ENCODE data around the gene MCHR1. TPM values are rescaled to one million over a fixed set of nuclear protein-coding genes. Genes with fewer than 3 reads are reported as not detected.

MCHR1 gene
- total and polyA plus RNA-seq, 2 experiments from 2014 or later: 0.11 to 0.65 TPM

DNA sequence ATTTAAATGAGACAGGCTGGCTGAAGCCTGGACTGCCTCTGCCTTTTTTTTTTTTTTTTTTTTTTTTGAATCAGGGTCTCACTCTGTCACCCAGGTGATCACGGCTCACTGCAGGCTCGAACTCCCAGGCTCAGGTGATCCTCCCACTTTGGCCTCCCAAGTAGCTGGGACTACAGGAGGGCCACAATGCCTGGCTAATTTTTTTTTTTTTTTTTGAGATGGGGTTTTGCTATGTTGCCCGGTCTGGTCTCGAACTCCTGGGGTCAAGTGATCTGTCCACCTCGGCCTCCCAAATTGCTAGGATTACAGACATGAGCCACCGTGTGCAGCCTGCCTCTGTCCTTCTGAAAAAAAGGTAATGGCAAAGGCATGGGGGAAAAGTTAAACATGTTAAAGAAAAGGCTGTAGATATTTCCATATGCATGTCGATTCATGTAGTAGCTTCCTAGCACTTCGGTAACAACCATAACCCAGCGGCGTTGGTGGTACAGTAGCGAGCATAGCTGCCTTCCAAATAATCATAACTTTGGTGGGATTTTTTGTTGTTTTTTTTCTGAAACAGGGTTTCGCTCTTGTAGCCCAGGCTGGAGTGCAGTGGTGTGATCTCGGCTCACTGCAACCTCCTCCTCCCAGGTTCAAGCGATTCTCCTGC is 48.8 kb downstream of the MCHR1 start:
- 84% methylated on average over 14 of the region's 14 CpGs for WGBS, 2 experiments (ENCODE audit: low coverage in 1 of 2, low lambda C conversion rate in 2 of 2, missing lambda C conversion rate in 2 of 2)
- no peak overlapping the region for H2AFZ ChIP-seq

DNA sequence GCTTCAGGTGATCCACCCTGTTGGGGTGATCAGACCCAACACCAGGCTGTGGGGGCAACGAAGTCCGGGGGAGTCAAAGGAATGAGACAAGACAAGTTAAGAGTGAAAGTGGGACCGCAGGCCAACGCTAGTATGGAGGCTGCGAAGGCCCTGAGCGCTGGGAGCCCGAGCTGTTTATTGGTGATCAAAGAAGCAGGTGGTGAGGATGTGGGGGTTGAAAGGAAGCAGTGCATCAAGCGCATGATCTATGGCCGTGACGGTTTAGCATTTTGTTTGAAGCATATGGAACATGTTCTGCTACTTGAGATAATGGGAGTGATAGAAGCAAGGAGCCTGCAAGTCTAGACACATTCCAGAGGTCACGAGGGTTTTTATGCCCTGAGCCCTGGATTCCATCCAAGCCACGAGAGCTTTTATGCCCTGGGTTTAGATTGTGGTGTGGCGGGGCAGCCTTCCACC is 49.5 kb downstream of the MCHR1 start:
- DNase-seq: no peak
- in situ Hi-C loops (cut with MboI): no loop called here
- H3K9ac ChIP-seq: no peak overlapping the region
- H3K9me2 ChIP-seq (ENCODE audit: insufficient read depth): no peaks in the 10 kb centered on the region
- TF ChIP-seq EZH2 (IDR thresholded peaks at IDR 0.05; ENCODE audit: insufficient read depth, poor library complexity, severe bottlenecking) (no peak), EZH2phosphoT487 (IDR thresholded peaks at IDR 0.05; ENCODE audit: insufficient read depth, low read depth) (no peak)
- H3K27ac ChIP-seq: no peak overlapping the region
- H3K4me2 ChIP-seq (ENCODE audit: unreplicated experiment): no peak overlapping the region
- H2AFZ ChIP-seq: no peak overlapping the region
- 47 to 49% methylated on average over 13 of the region's 13 CpGs for WGBS, 2 experiments (ENCODE audit: low coverage in 1 of 2, low lambda C conversion rate in 2 of 2, missing lambda C conversion rate in 2 of 2)
- 0 out of 2 replicates have a peak, but pooled peaks cover 5% of the 10 kb centered on the region for H3F3A ChIP-seq (ENCODE audit: insufficient read depth)
- H3K4me1 ChIP-seq (ENCODE audit: insufficient read depth): no peaks in the 10 kb centered on the region
- H3K79me2 ChIP-seq (ENCODE audit: insufficient read depth): no peaks in the 10 kb centered on the region
- H3K36me3 ChIP-seq (ENCODE audit: low read depth): no peaks in the 10 kb centered on the region
- no peaks in the 10 kb centered on the region for H4K20me1 ChIP-seq (ENCODE audit: insufficient read depth)
- no peaks in the 10 kb centered on the region for H3K27me3 ChIP-seq (replicated peaks; ENCODE audit: insufficient read depth)
- no peak overlapping the region for H3K4me3 ChIP-seq
- H3K9me3 ChIP-seq (ENCODE audit: low read depth): no peaks in the 10 kb centered on the region

More for the DNA sequence above, 48.8 kb downstream of the MCHR1 start:
- no peaks in the 10 kb centered on the region for H3K4me1 ChIP-seq (ENCODE audit: insufficient read depth)
- H3K79me2 ChIP-seq (ENCODE audit: insufficient read depth): no peaks in the 10 kb centered on the region
- H3K4me3 ChIP-seq: no peak overlapping the region
- DNase-seq: no peak
- H3K36me3 ChIP-seq (ENCODE audit: low read depth): no peaks in the 10 kb centered on the region
- no peak overlapping the region for H3K4me2 ChIP-seq (ENCODE audit: unreplicated experiment)
- no peaks in the 10 kb centered on the region for H3K9me3 ChIP-seq (ENCODE audit: low read depth)
- H3K9me2 ChIP-seq (ENCODE audit: insufficient read depth): no peaks in the 10 kb centered on the region
- H3K27me3 ChIP-seq (replicated peaks; ENCODE audit: insufficient read depth): no peaks in the 10 kb centered on the region
- no peaks in the 10 kb centered on the region for H4K20me1 ChIP-seq (ENCODE audit: insufficient read depth)
- in situ Hi-C loops (cut with MboI): no loop called here
- H3K9ac ChIP-seq: no peak overlapping the region
- no peak overlapping the region for H3K27ac ChIP-seq
- TF ChIP-seq EZH2 (IDR thresholded peaks at IDR 0.05; ENCODE audit: insufficient read depth, poor library complexity, severe bottlenecking): no peak
- TF ChIP-seq EZH2phosphoT487 (IDR thresholded peaks at IDR 0.05; ENCODE audit: insufficient read depth, low read depth): no peak
- H3F3A ChIP-seq (ENCODE audit: insufficient read depth): 0 out of 2 replicates have a peak, but pooled peaks cover 5% of the 10 kb centered on the region

DNA sequence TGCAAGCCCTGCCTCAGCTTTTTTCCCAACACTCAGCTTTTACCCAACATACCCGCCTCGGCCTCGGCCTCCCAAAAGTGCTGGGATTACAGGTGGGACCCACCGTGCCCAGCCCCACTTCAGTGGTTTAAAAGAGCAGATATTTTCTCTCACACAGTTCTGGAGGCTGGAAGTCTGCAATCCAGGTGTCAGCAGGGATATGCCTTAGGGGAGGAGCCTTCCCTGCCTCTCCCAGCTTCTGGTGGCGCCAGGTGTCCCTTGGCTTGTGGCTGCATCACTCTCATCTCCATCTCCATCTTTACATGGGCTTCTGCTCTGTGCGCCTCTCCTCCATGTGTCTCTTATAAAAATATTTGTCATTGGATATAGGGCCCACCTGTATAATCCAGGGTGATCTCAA is 50.0 kb downstream of the MCHR1 start:
- TF ChIP-seq EZH2phosphoT487 (IDR thresholded peaks at IDR 0.05; ENCODE audit: insufficient read depth, low read depth) (no peak), EZH2 (IDR thresholded peaks at IDR 0.05; ENCODE audit: insufficient read depth, poor library complexity, severe bottlenecking) (no peak)
- no peak overlapping the region for H3K9ac ChIP-seq
- no peak overlapping the region for H3K27ac ChIP-seq

More for the DNA sequence above, 50.0 kb downstream of the MCHR1 start:
- Histone ChIP-seq H3F3A (ENCODE audit: insufficient read depth) (0 out of 2 replicates have a peak, but pooled peaks cover 5% of the 10 kb centered on the region), H3K79me2 (ENCODE audit: insufficient read depth) (no peaks in the 10 kb centered on the region), H2AFZ (no peak overlapping the region), H3K9me2 (ENCODE audit: insufficient read depth) (no peaks in the 10 kb centered on the region), H3K36me3 (ENCODE audit: low read depth) (no peaks in the 10 kb centered on the region), H3K4me2 (ENCODE audit: unreplicated experiment) (no peak overlapping the region), H4K20me1 (ENCODE audit: insufficient read depth) (no peaks in the 10 kb centered on the region), H3K4me1 (ENCODE audit: insufficient read depth) (no peaks in the 10 kb centered on the region), H3K9me3 (ENCODE audit: low read depth) (no peaks in the 10 kb centered on the region), H3K27me3 (replicated peaks; ENCODE audit: insufficient read depth) (no peaks in the 10 kb centered on the region), H3K4me3 (no peak overlapping the region)
- no peak for DNase-seq
- in situ Hi-C loops (cut with MboI): no loop called here
- WGBS, 2 experiments (ENCODE audit: low coverage in 1 of 2, low lambda C conversion rate in 2 of 2, missing lambda C conversion rate in 2 of 2): 74 to 81% methylated on average over 6 of the region's 6 CpGs

Other genes starting within 250 kb of the MCHR1 start
- gene MRTFA, start 42.8 kb upstream of the MCHR1 start, total RNA-seq (2014; rRNA removed; shearing (Covaris generic)): 49.2 and 59.2 TPM in 2 replicates
- gene MRTFA, start 42.8 kb upstream of the MCHR1 start, polyA plus RNA-seq (2016; fragmentation: Nextera tagmentation; extraction: Ambion mirVana): 24.0 and 24.2 TPM in 2 replicates
- 19.6 and 28.1 TPM in 2 replicates for gene SLC25A17, start 139.9 kb downstream of the MCHR1 start, total RNA-seq (2014; rRNA removed; shearing (Covaris generic))
- gene SLC25A17, start 139.9 kb downstream of the MCHR1 start, polyA plus RNA-seq (2016; fragmentation: Nextera tagmentation; extraction: Ambion mirVana): 27.6 and 28.6 TPM in 2 replicates
- 117 and 141 TPM in 2 replicates for gene ST13, start 177.2 kb downstream of the MCHR1 start, total RNA-seq (2014; rRNA removed; shearing (Covaris generic))
- 161 and 174 TPM in 2 replicates for gene ST13, start 177.2 kb downstream of the MCHR1 start, polyA plus RNA-seq (2016; fragmentation: Nextera tagmentation; extraction: Ambion mirVana)
- gene XPNPEP3, start 177.7 kb downstream of the MCHR1 start, total RNA-seq (2014; rRNA removed; shearing (Covaris generic)): 11.3 and 13.8 TPM in 2 replicates
- 5.6 and 6.4 TPM in 2 replicates for gene XPNPEP3, start 177.7 kb downstream of the MCHR1 start, polyA plus RNA-seq (2016; fragmentation: Nextera tagmentation; extraction: Ambion mirVana)
- not detected in 2 replicates for gene DNAJB7, start 182.6 kb downstream of the MCHR1 start, total RNA-seq (2014; rRNA removed; shearing (Covaris generic))
- gene DNAJB7, start 182.6 kb downstream of the MCHR1 start, polyA plus RNA-seq (2016; fragmentation: Nextera tagmentation; extraction: Ambion mirVana): 0.16 and 0.23 TPM in 2 replicates